ENCODE data around the gene PDE3A.

Gene PDE3A

DNA sequence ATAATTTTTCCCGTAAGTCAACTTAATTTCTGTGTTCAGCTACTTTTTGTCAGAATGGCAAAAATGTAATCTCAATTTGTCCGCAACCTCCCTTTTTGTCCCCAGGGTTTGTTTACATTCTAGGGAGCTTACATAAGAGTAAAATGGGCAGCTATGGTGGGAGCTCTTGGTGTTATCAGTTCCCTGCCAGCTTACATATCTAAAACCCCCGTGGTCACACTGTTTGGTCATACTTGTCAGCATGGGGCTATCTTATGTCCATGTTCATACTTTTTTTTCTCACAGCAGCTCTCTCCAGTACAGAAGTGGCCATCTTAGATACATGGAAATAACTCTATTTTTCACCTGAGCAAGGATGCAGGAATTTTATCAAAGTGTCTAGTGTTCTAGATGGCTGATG, 343.5 kb downstream of the PDE3A start:
- DNase-seq (ENCODE audit: low read depth), result no peak

DNA sequence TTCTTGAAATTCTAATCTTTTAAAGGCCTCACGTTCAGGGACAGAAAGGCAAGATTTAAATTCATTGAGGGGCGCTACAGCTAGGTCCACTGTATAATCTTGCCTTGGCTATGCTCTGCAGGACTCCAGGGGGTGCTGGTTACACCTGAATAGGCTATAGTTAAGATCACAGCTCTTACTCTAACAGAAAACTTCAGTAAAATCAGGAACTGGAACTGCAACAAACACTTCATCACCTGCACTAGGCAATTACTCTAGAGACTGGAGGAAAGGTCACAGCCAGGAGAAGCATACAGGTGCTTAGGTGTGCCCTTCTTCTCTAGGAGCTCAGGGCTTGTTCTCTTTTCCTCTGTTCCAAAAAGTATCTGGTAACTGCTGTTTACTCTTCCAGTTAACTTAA, 347.7 kb downstream of the PDE3A start:
- no peak for DNase-seq (ENCODE audit: low read depth)

DNA sequence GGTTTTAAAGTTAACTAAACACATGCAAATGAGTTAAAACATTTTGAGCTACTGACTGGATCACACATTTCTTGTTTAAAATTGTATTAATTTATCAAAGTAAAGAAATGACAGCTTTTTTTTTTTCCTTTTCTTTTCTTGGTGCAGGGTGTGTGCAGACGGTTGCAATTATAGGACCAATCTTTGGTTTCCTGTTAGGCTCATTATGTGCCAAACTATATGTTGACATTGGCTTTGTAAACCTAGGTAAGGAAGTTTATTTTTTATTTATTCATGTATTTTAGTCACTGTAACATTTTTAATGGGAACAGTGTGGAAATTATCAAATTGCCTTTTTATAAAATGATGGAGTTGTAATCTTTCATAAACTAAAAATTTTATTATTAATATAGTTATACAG, 348.6 kb downstream of the PDE3A start:
- no peak for DNase-seq (ENCODE audit: low read depth)

DNA sequence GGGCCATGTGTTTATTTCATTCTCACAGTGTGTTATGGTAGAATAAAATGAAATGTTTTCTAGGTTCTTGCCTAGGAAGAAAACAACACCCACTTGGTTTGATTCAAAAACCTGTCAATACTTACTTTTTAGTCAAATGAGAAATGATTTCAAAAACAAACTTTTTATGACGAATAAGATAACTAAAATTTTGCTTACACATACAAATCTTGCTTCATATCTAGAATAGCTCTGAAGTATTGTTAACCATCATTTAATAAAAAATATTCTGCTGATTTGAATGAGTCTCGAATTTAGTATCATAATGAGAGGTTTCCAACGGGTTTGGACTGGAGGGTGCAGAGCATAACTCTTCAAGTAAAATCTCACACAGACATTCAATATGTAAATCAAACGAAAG, 350.0 kb downstream of the PDE3A start:
- DNase-seq (ENCODE audit: low read depth), result no peak

DNA sequence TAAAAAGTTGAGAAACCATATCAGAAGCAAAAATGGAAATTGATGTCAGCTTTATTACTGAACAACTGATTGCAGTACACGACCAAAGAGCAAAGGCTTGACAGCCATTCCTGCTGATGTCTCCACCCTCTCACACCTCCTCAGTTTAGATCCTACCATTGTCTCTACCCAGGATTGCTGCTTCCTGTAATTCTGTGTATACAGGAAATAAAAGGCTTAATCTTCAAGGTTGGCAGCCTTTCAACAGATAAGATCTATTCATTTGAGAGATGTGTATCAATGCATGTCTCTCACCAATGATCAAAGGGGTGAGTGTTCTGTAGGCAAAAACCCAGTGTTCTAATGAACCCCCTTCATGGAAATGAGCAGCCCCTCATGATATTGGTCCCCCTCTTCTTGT, 353.8 kb downstream of the PDE3A start:
- no peak for DNase-seq (ENCODE audit: low read depth)

DNA sequence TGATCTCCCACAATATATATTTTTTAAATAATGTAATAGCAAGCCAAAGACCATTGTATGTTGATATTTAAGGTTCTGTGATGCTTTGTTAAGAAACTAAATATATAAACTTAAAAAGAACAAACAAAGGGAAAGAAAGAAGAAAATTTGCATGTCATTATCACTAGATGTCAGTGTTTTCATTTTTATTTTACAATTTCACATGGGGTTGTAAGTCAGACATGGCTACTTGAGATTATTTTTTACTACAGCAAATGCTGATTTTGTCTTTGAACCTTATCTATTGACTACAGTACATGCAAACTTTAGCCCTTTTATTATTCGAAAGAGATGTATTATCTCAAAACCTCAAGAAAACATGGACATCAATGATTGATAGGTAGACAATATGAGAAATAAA, 362.9 kb downstream of the PDE3A start:
- no peak for DNase-seq (ENCODE audit: low read depth)
